ENCODE measurements around the gene GPR146. TPM values are rescaled to one million over a fixed set of nuclear protein-coding genes. Genes with fewer than 3 reads are reported as not detected.
A peak's percentile ranks its signal among the peaks of the same experiment; 100 is the strongest.

The GPR146 gene
- total RNA-seq, 1 donor: 5.1 TPM

- no peak overlapping the region for H3K27ac ChIP-seq (ENCODE audit: low read depth, low read length)
- no peak overlapping the region for H3K4me2 ChIP-seq (ENCODE audit: insufficient read depth, low read length)
- no peaks in the 10 kb centered on the region for H3K36me3 ChIP-seq (ENCODE audit: insufficient read depth, low read length)
- no peak overlapping the region for H2AFZ ChIP-seq (ENCODE audit: low read length)
- H3K4me1 ChIP-seq (ENCODE audit: insufficient read depth, low read length): peaks cover 5% of the 10 kb centered on the region
- TF ChIP-seq CTCF (IDR thresholded peaks at IDR 0.05; ENCODE audit: extremely low read depth, low read depth, low read length): no peak
- no peak overlapping the region for H3K4me3 ChIP-seq (ENCODE audit: insufficient read depth, low read length)
- peak; percentile 86 for DNase-seq (ENCODE audit: insufficient read length, low spot score, missing footprints)
- peaks cover 35% of the 10 kb centered on the region for H4K20me1 ChIP-seq (ENCODE audit: insufficient read depth, low read length)
- no peaks in the 10 kb centered on the region for H3K79me2 ChIP-seq (ENCODE audit: insufficient read depth, low read length)
- no peaks in the 10 kb centered on the region for H3K9me3 ChIP-seq (ENCODE audit: low read depth, low read length)
- H3K27me3 ChIP-seq (ENCODE audit: insufficient read depth, low read length): no peaks in the 10 kb centered on the region
Observed at GRCh38 chr7:1068013-1068412, 23.7 kb downstream of the GPR146 start.

- no peak for DNase-seq (ENCODE audit: insufficient read length, low spot score, missing footprints)
- no peak overlapping the region for H3K4me3 ChIP-seq (ENCODE audit: insufficient read depth, low read length)
- H3K4me1 ChIP-seq (ENCODE audit: insufficient read depth, low read length): peaks cover 5% of the 10 kb centered on the region
- no peak overlapping the region for H3K27ac ChIP-seq (ENCODE audit: low read depth, low read length)
- no peaks in the 10 kb centered on the region for H3K36me3 ChIP-seq (ENCODE audit: insufficient read depth, low read length)
- H3K4me2 ChIP-seq (ENCODE audit: insufficient read depth, low read length): no peak overlapping the region
- H4K20me1 ChIP-seq (ENCODE audit: insufficient read depth, low read length): peaks cover 38% of the 10 kb centered on the region
- TF ChIP-seq CTCF (IDR thresholded peaks at IDR 0.05; ENCODE audit: extremely low read depth, low read depth, low read length): no peak
- H3K9me3 ChIP-seq (ENCODE audit: low read depth, low read length): no peaks in the 10 kb centered on the region
- H3K79me2 ChIP-seq (ENCODE audit: insufficient read depth, low read length): no peaks in the 10 kb centered on the region
- H3K27me3 ChIP-seq (ENCODE audit: insufficient read depth, low read length): no peaks in the 10 kb centered on the region
- no peak overlapping the region for H2AFZ ChIP-seq (ENCODE audit: low read length)
Observed at GRCh38 chr7:1068619-1069018, 24.3 kb downstream of the GPR146 start.

GRCh38 chr7:1070544-1071011, 26.2 kb downstream of the GPR146 start:
- no peak for DNase-seq (ENCODE audit: insufficient read length, low spot score, missing footprints)
- H3K79me2 ChIP-seq (ENCODE audit: insufficient read depth, low read length): no peaks in the 10 kb centered on the region
- H3K4me2 ChIP-seq (ENCODE audit: insufficient read depth, low read length): no peak overlapping the region
- H3K4me1 ChIP-seq (ENCODE audit: insufficient read depth, low read length): peaks cover 3% of the 10 kb centered on the region
- H3K27me3 ChIP-seq (ENCODE audit: insufficient read depth, low read length): no peaks in the 10 kb centered on the region
- TF ChIP-seq CTCF (IDR thresholded peaks at IDR 0.05; ENCODE audit: extremely low read depth, low read depth, low read length): no peak
- no peak overlapping the region for H2AFZ ChIP-seq (ENCODE audit: low read length)
- no peaks in the 10 kb centered on the region for H3K36me3 ChIP-seq (ENCODE audit: insufficient read depth, low read length)
- H3K4me3 ChIP-seq (ENCODE audit: insufficient read depth, low read length): no peak overlapping the region
- H4K20me1 ChIP-seq (ENCODE audit: insufficient read depth, low read length): peaks cover 20% of the 10 kb centered on the region
- H3K27ac ChIP-seq (ENCODE audit: low read depth, low read length): no peak overlapping the region
- no peaks in the 10 kb centered on the region for H3K9me3 ChIP-seq (ENCODE audit: low read depth, low read length)

- Histone ChIP-seq H3K36me3 (ENCODE audit: insufficient read depth, low read length) (no peaks in the 10 kb centered on the region), H3K79me2 (ENCODE audit: insufficient read depth, low read length) (no peaks in the 10 kb centered on the region), H3K27ac (ENCODE audit: low read depth, low read length) (no peak overlapping the region), H2AFZ (ENCODE audit: low read length) (no peak overlapping the region), H3K4me3 (ENCODE audit: insufficient read depth, low read length) (no peak overlapping the region), H3K9me3 (ENCODE audit: low read depth, low read length) (no peaks in the 10 kb centered on the region), H3K27me3 (ENCODE audit: insufficient read depth, low read length) (no peaks in the 10 kb centered on the region), H3K4me2 (ENCODE audit: insufficient read depth, low read length) (no peak overlapping the region), H3K4me1 (ENCODE audit: insufficient read depth, low read length) (peaks cover 9% of the 10 kb centered on the region), H4K20me1 (ENCODE audit: insufficient read depth, low read length) (peaks cover 17% of the 10 kb centered on the region)
- no peak for DNase-seq (ENCODE audit: insufficient read length, low spot score, missing footprints)
- no peak for TF ChIP-seq CTCF (IDR thresholded peaks at IDR 0.05; ENCODE audit: extremely low read depth, low read depth, low read length)
Observed at GRCh38 chr7:1071731-1072254, 27.4 kb downstream of the GPR146 start.

Measured in osteoblast (primary cell).